PC-3 (cell line): Measurements from ENCODE around the gene CES2.

Experiments used
- CTCF ChIP-seq: fragments of 300-600 bp; sonication (generic); conservative IDR thresholded peaks from 2 replicates; pipeline ENCODE4 v1.5.1; 2017; ENCODE audit warnings: antibody characterized with exemption, low read depth, mild to moderate bottlenecking, low read length
- EZH2 ChIP-seq: fragments of 300-600 bp; sonication (generic); IDR thresholded peaks from one replicate; pipeline ENCODE4 v1.6.1; 2017; ENCODE audit warnings: antibody characterized with exemption, mild to moderate bottlenecking, low read length; ENCODE audit not compliant: unreplicated experiment

GRCh38 chr16:66913711-66914110 lies 21.6 kb upstream of the CES2 start:
- no peak for TF ChIP-seq CTCF
- no peak for TF ChIP-seq EZH2
